Brain microvascular endothelial cell (primary cell): Measurements from ENCODE around the gene PCSK2.

Experiments used
- DNase-seq: peaks from one replicate; pipeline ENCODE4 v3.0.0-alpha.2; 2020
- H3K27ac ChIP-seq: fragments of 250-450 bp; sonication (Bioruptor Pico); 2 replicates; pipeline ENCODE4 v1.5.1; 2020; ENCODE audit warnings: mild to moderate bottlenecking, moderate library complexity
- H3K27me3 ChIP-seq: fragments of 250-450 bp; sonication (Bioruptor Pico); replicated peaks from 2 replicates; pipeline ENCODE4 v1.5.1; 2020; ENCODE audit warnings: mild to moderate bottlenecking
- H3K36me3 ChIP-seq: fragments of 250-450 bp; sonication (Bioruptor Pico); replicated peaks from 2 replicates; pipeline ENCODE4 v1.5.1; 2020; ENCODE audit warnings: mild to moderate bottlenecking
- H3K4me3 ChIP-seq: 2 replicates; pipeline ENCODE4 v1.5.1; 2011; ENCODE audit warnings: low read depth, mild to moderate bottlenecking, control low read depth, low read length, moderate library complexity
- in situ Hi-C: cut with HindIII; loops from 2 replicates; pipeline ENCODE4 v1.10.0; 2017; ENCODE audit warnings: low sequenced_read_pairs, low pct_ligation_motif_present
- TF ChIP-seq, protein P1 (sequence below): IDR thresholded peaks from 2 replicates; pipeline ENCODE4 v1.5.1; 2011; ENCODE audit warnings: low read depth, mild to moderate bottlenecking, moderate library complexity, low read length, control low read depth, inconsistent platforms; ENCODE audit errors: missing control alignments

PCSK2 gene

DNA sequence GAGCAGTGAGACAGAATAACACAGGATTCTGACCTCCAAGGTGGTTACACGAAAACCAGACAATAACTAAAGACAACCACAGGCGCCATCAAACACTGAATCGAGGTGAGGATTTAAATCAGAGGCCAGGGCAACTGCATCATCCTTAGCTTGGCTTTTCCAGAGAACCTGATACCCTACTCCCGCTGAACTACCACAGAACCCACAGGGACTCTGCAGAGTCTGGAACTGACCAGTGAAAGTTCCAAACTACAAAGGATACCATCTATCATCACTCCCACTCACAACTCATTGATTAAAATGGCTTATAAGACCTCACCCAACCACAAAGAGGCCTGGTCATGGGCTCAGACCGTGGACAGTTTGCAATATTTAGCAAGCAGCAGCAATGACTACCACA lies 219.3 kb downstream of the PCSK2 start:
- DNase-seq, result no peak
- Histone ChIP-seq H3K27me3 (no peaks in the 10 kb centered on the region), H3K4me3 (no peak overlapping the region), H3K27ac (no peak overlapping the region), H3K36me3 (no peaks in the 10 kb centered on the region)
- TF ChIP-seq, protein P1, sequence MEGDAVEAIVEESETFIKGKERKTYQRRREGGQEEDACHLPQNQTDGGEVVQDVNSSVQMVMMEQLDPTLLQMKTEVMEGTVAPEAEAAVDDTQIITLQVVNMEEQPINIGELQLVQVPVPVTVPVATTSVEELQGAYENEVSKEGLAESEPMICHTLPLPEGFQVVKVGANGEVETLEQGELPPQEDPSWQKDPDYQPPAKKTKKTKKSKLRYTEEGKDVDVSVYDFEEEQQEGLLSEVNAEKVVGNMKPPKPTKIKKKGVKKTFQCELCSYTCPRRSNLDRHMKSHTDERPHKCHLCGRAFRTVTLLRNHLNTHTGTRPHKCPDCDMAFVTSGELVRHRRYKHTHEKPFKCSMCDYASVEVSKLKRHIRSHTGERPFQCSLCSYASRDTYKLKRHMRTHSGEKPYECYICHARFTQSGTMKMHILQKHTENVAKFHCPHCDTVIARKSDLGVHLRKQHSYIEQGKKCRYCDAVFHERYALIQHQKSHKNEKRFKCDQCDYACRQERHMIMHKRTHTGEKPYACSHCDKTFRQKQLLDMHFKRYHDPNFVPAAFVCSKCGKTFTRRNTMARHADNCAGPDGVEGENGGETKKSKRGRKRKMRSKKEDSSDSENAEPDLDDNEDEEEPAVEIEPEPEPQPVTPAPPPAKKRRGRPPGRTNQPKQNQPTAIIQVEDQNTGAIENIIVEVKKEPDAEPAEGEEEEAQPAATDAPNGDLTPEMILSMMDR, result no peak
- in situ Hi-C loops, result no loop called here

- in situ Hi-C loops, result no loop called here
- Histone ChIP-seq H3K4me3 (no peak overlapping the region), H3K27ac (no peak overlapping the region), H3K36me3 (no peaks in the 10 kb centered on the region), H3K27me3 (no peaks in the 10 kb centered on the region)
- DNase-seq, result no peak
- TF ChIP-seq, protein P1, result no peak
Observed at GRCh38 chr20:17448071-17448470, 221.2 kb downstream of the PCSK2 start.

GRCh38 chr20:17449031-17449430 lies 222.2 kb downstream of the PCSK2 start:
- in situ Hi-C loops, result no loop called here
- no peak for DNase-seq
- Histone ChIP-seq H3K4me3 (no peak overlapping the region), H3K36me3 (no peaks in the 10 kb centered on the region), H3K27ac (no peak overlapping the region), H3K27me3 (no peaks in the 10 kb centered on the region)
- TF ChIP-seq, protein P1, result no peak

DNA sequence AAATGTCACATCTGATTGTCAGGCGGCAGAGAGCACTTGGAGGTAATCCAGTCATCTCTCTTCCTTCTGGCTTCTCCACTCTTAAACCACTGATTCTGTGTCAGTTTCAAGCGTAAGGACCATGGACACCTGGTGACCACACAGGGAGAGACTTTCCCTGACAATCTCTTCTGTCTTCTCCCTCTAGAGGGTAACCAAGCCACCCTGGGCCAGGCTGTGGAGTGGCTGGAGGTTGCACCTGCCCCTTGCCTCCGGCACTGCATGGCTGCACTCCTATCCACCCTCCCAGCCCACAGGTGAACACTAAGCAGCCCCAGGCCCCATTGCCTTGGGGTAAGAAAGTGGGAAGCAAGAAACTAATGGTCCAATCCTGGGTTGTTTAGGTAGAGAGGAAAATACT lies 225.6 kb downstream of the PCSK2 start:
- Histone ChIP-seq H3K4me3 (no peak overlapping the region), H3K27ac (no peak overlapping the region), H3K27me3 (no peaks in the 10 kb centered on the region), H3K36me3 (no peaks in the 10 kb centered on the region)
- DNase-seq, result no peak
- TF ChIP-seq, protein P1, result no peak
- in situ Hi-C loops, result no loop called here

GRCh38 chr20:17453592-17453991 lies 226.8 kb downstream of the PCSK2 start:
- TF ChIP-seq, protein P1, result no peak
- no peak overlapping the region for H3K4me3 ChIP-seq
- no peaks in the 10 kb centered on the region for H3K27me3 ChIP-seq
- in situ Hi-C loops, result no loop called here
- no peak overlapping the region for H3K27ac ChIP-seq
- no peaks in the 10 kb centered on the region for H3K36me3 ChIP-seq
- no peak for DNase-seq

- H3K27me3 ChIP-seq, result no peaks in the 10 kb centered on the region
- H3K27ac ChIP-seq, result no peak overlapping the region
- in situ Hi-C loops, result no loop called here
- H3K36me3 ChIP-seq, result no peaks in the 10 kb centered on the region
- no peak overlapping the region for H3K4me3 ChIP-seq
- DNase-seq, result no peak
- TF ChIP-seq, protein P1, result no peak
Observed at GRCh38 chr20:17456279-17456678, 229.4 kb downstream of the PCSK2 start.
